Activated naive CD8-positive, alpha-beta T cell (primary cell): ENCODE results near the gene NTRK1.

Source experiments
- H3K27ac Mint-ChIP-seq: one replicate; pipeline ENCODE4 v1.8.0; 2021; ENCODE audit warnings: mixed read lengths
- H3K27me3 Mint-ChIP-seq: one replicate; pipeline ENCODE4 v1.8.0; 2021; ENCODE audit warnings: mixed read lengths
- H3K36me3 Mint-ChIP-seq: one replicate; pipeline ENCODE4 v1.8.0; 2021; ENCODE audit warnings: mixed read lengths
- H3K4me1 Mint-ChIP-seq: one replicate; pipeline ENCODE4 v1.8.0; 2021; ENCODE audit warnings: low read depth, mixed read lengths
- H3K4me3 Mint-ChIP-seq: one replicate; pipeline ENCODE4 v1.8.0; 2021; ENCODE audit warnings: mild to moderate bottlenecking, mixed read lengths
- H3K9me3 Mint-ChIP-seq: one replicate; pipeline ENCODE4 v1.8.0; 2021; ENCODE audit warnings: low read depth, mixed read lengths

The NTRK1 gene

DNA sequence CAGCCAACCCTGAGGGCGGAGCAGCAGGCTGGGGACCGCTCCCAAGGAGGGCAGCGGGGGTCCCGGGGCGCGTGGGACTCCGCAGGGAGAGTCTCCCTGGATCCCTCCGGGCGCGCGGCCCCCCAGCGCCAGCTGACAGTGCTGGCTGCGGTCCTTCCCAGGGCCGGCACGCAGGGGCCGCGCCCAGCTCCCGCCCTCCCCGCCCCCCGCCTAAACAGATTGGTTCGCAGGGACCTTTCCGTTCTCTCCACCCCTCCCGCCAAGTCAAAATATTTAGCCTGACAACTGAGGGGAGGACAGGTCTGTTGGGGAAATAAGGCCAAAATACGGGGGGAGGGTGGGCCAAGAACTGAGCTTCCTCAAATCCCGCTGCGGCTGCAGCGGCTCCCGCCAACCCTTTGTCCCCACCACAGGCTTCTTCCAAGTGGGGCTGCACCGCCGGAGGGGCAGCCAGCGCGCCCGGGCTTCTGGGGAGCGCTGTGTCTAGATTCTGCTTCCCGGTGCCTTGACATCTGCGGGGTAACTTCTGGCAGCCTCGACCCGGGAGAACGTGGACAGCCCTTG, 1.6 kb upstream of the NTRK1 start, which contains the start of gene INSRR:
Gene INSRR, minus strand, starts transcription at position 159 of the 564 bp plus-strand sequence. CDS start 496 bp downstream, outside the sequence.
- H3K36me3 Mint-ChIP-seq = no peaks in the 10 kb centered on the region
- peaks cover 31% of the 10 kb centered on the region for H3K4me1 Mint-ChIP-seq
- peak within 1 kb of the TSS; percentile 85 for H3K4me3 Mint-ChIP-seq
- H3K27me3 Mint-ChIP-seq = peaks cover 25% of the 10 kb centered on the region
- H3K9me3 Mint-ChIP-seq = no peaks in the 10 kb centered on the region
- H3K27ac Mint-ChIP-seq = no peak within 1 kb of the TSS

DNA sequence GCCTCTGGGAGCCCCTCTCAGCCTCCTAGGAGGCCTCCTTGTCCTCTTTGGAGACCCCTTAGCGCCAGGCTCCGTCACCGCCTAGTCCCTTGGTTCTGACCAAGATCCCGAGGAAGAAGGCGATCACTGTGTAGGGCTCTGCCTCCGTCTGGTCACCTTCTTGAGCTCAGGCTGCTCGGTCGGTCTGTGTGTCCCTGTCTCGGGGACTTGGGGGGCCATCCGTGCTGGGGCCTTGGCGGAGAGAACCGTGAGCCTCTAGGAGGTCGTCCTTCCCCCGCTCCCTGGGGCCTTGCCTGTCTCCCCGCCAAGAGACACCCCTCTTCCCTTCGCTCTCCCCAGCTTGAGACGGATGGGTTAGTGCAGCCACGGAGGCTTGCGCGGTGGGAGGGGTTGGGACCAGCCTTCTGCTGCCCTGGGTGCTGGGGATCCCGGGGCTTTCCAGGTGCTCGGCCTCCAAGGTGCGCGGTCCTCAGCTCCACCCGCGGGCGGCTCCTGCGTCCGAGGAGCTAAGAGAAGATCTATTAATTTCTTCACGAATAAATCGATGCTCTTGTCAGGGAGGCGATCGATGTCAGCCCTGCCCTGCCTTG, 1.0 kb upstream of the NTRK1 start:
- no peak overlapping the region for H3K27ac Mint-ChIP-seq
- H3K4me1 Mint-ChIP-seq = peaks cover 33% of the 10 kb centered on the region
- no peaks in the 10 kb centered on the region for H3K36me3 Mint-ChIP-seq
- H3K9me3 Mint-ChIP-seq = no peaks in the 10 kb centered on the region
- H3K27me3 Mint-ChIP-seq = peaks cover 29% of the 10 kb centered on the region
- H3K4me3 Mint-ChIP-seq = peak overlapping the region; percentile 85

DNA sequence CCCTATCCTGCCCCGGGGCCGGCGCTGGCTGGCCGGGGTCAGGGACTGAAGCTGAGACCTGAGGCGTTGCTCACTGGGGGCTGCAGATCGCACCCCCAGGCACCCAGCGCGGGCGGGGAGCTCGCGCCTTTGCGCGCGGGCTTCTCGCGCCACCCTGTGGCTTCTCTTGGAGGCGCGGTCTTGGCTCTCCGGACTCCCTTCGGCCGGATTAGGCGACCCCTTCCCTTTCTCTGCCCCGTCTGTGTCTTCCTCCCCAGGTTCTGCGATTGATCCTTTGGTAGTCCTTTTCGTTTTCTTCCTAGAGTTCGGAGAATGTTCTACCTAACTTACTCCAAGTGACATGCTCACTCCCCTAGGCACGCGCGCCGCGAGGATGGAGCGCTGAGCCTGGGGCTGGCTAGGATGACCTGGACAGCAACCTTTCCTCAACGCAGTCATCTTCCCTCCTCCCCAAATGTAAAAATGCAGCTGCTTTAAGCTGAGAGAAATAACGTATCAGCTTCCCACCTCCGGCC, 495 bp upstream of the NTRK1 start:
- Mint-ChIP-seq H3K36me3 (no peaks in the 10 kb centered on the region), H3K27ac (no peak overlapping the region), H3K4me1 (peaks cover 33% of the 10 kb centered on the region), H3K27me3 (peaks cover 29% of the 10 kb centered on the region), H3K4me3 (peak overlapping the region; percentile 85), H3K9me3 (no peaks in the 10 kb centered on the region)

DNA sequence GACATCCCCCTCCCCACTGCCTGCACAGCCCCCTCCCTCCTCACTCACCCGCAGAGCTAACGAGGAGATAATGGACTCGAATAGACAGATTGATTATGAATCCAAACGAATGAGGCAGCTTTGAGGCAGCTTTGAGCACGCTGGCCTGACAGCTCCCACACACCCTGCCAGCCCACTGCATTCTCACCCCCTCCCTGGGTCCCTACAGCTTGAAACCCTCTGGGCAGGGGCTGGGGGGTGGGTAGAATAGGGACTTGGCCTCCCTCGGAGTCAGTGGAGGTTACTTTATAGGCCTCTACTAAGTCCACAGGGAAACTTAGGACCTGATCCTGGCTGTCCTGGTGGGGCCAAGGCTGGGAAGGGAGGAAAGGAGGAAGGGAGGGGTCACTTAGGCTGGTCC, 1.9 kb downstream of the NTRK1 start:
- Mint-ChIP-seq H3K4me1 (peaks cover 45% of the 10 kb centered on the region), H3K27me3 (peaks cover 31% of the 10 kb centered on the region), H3K9me3 (no peaks in the 10 kb centered on the region), H3K27ac (no peak overlapping the region), H3K36me3 (no peaks in the 10 kb centered on the region), H3K4me3 (no peak overlapping the region)

DNA sequence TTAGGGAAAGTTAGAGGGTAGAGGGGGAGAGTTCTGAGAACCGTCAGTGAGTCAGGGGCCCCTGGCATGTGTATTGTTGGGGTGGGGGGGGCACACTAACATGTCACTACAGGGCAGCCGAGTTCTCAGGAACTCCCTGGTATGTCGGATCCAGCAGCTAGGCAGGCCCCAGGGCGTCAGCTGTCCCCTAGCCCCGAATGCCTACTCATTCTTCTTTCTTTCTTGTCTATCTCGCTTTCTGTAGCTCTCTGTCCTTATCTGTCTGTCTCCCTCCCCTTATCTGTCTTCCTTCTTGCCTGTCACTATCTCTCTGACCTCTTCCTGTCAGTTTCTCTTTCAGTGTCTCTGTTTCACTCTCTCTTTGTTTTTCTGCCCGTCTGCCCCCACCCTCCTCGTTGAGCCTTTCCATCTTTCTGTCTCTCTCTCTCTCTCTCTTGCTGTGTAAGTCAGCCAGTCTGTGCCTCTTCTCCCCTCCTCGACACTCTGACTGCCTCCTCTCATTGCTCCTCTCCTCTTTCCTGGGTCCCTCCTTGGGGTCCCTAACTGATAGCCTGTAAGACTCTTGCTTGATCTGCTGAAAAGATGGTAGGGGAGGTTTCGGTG, 2.4 kb downstream of the NTRK1 start:
- Mint-ChIP-seq H3K36me3 (no peaks in the 10 kb centered on the region), H3K4me1 (peaks cover 43% of the 10 kb centered on the region), H3K27ac (no peak overlapping the region), H3K9me3 (no peaks in the 10 kb centered on the region), H3K27me3 (peaks cover 29% of the 10 kb centered on the region), H3K4me3 (peak overlapping the region; percentile 5)

DNA sequence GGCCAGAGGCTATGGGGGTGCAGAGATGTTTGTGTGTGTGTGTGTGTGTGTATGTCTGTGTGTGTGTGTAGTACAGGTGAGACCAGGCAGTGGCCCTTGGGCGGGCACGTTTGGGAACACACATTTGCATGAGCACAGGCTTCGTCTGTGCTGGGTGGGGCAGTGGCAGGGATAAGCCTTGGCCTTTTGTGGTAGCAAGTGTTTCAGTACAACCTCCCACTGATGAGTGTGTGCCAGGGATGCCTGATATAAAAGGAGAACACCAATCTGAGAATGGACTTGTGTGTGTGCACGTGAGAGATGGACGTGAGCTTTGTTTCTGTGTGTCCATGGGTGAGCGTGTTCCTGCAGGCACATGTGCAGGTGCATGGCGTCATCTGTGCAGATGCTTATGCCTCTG, 3.0 kb downstream of the NTRK1 start:
- H3K4me1 Mint-ChIP-seq = peaks cover 40% of the 10 kb centered on the region

DNA sequence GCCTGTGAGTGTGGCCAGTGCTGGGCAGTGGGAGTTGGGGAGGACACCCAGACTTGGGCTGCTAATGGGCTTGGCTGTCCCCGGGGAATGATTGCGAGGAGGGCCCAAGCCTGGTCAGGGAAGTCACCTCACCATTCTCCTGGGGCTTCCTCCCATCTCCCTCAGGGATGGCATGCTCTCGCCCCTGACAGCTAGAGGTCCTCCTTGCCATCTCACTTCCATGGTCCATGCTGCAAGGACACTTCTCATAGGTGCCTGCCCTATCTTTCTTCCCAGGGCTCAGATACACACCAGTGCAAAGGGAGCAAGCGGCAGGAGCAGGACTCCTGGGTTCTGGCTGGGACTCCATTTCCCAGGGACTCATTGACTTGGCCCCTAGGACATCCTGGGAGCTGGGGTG, 4.1 kb downstream of the NTRK1 start:
- peaks cover 37% of the 10 kb centered on the region for H3K4me1 Mint-ChIP-seq
- no peaks in the 10 kb centered on the region for H3K9me3 Mint-ChIP-seq
- no peak overlapping the region for H3K4me3 Mint-ChIP-seq
- H3K27ac Mint-ChIP-seq = no peak overlapping the region
- H3K27me3 Mint-ChIP-seq = peaks cover 24% of the 10 kb centered on the region
- H3K36me3 Mint-ChIP-seq = no peaks in the 10 kb centered on the region

More for the DNA sequence above, 3.0 kb downstream of the NTRK1 start:
- no peaks in the 10 kb centered on the region for H3K36me3 Mint-ChIP-seq
- no peak overlapping the region for H3K4me3 Mint-ChIP-seq
- H3K27ac Mint-ChIP-seq = no peak overlapping the region
- peaks cover 25% of the 10 kb centered on the region for H3K27me3 Mint-ChIP-seq
- H3K9me3 Mint-ChIP-seq = no peaks in the 10 kb centered on the region

DNA sequence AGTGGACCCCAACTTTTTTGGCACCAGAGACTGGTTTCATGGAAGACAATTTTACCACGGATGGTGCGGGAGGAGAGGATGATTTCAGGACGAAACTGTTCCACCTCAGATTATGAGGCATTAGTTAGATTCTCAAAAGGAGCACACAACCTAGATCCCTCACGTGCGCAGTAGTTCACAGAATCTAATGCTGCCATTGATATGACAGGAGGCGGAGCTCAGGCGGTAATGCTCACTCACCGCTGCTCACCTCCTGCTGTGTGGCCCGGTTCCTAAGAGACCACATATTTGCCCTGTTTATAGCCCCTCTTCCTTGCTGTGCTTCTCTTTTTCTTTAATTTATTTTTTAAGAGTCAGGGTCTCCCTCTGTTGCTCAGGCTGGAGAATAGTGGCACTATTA, 4.6 kb downstream of the NTRK1 start:
- Mint-ChIP-seq H3K4me3 (no peak overlapping the region), H3K4me1 (peaks cover 34% of the 10 kb centered on the region), H3K9me3 (no peaks in the 10 kb centered on the region), H3K36me3 (no peaks in the 10 kb centered on the region), H3K27me3 (peaks cover 23% of the 10 kb centered on the region), H3K27ac (no peak overlapping the region)

DNA sequence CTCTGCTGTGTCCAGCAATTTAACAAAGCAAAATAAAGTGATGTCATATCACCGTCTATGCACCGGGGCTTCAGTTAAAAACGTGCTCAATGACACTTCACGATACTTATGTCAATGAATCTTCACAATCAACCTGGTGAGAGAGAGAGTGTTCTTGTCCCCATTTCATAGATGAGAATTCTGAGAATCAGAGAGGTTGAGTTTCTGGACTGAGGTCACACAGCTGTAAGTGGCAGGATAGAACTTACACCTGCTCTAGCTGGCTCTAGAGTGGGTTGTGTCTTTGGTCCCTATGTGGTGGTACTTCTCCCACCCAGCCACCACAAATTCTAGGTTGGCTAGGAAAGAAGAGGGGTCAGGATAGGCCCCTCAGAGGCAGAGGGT, 5.2 kb downstream of the NTRK1 start:
- no peaks in the 10 kb centered on the region for H3K36me3 Mint-ChIP-seq
- peak overlapping the region; percentile 16 for H3K27ac Mint-ChIP-seq
- H3K9me3 Mint-ChIP-seq = no peaks in the 10 kb centered on the region
- H3K4me3 Mint-ChIP-seq = no peak overlapping the region
- H3K27me3 Mint-ChIP-seq = peaks cover 22% of the 10 kb centered on the region
- peaks cover 31% of the 10 kb centered on the region for H3K4me1 Mint-ChIP-seq

DNA sequence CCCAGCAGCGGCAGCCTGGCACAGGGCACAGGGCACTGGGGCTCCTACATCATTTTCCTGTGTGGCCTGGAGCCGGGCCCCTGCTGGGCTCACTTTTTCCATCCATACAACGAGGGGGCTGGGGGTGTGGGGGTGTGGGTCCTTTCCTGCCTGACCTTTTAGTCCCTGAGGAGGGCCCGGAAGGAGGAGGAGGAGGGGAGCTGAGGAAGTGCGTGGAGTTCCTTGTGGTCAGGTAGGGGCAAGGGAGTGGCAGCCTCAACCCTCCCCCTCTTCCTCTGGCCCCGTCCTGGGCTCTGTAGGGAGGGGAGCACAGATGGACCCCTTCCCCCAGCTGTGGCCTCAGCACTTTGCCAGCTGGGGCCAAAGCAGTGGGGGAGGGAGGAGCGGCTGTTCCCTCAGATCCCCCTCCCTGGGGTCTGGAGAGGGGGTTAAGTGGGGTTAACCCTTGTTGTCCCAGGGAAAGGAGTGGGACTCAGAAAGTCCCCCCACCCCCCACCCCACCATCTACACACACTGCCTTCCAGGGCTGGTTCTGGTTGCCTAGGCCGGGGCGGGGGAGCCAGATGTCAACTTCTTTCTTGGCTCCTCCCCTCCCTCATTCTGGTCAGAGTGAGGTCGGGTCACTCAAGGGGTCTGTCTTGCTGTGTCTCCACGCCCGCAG, 5.7 kb downstream of the NTRK1 start:
- H3K27me3 Mint-ChIP-seq = peaks cover 22% of the 10 kb centered on the region

DNA sequence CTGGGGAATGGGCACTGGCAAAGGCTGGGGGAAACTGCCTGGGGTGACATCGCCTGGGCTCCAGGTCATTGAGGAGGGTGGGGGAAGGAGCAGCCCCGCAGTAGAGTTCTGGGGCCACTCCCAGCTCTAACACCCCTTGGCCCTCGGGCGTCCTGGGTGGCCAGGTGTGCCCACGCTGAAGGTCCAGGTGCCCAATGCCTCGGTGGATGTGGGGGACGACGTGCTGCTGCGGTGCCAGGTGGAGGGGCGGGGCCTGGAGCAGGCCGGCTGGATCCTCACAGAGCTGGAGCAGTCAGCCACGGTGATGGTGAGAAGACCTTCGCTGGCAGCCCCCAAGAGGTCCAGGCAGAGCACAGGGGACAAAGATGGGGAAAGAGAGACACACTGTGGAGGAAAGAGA, 7.7 kb downstream of the NTRK1 start:
- Mint-ChIP-seq H3K27ac (no peak overlapping the region), H3K4me3 (no peak overlapping the region), H3K9me3 (no peaks in the 10 kb centered on the region), H3K27me3 (peaks cover 12% of the 10 kb centered on the region), H3K36me3 (no peaks in the 10 kb centered on the region), H3K4me1 (peaks cover 21% of the 10 kb centered on the region)

More for the DNA sequence above, 5.7 kb downstream of the NTRK1 start:
- H3K4me3 Mint-ChIP-seq = peak overlapping the region; percentile 30
- H3K27ac Mint-ChIP-seq = no peak overlapping the region
- no peaks in the 10 kb centered on the region for H3K36me3 Mint-ChIP-seq
- peaks cover 28% of the 10 kb centered on the region for H3K4me1 Mint-ChIP-seq
- no peaks in the 10 kb centered on the region for H3K9me3 Mint-ChIP-seq

DNA sequence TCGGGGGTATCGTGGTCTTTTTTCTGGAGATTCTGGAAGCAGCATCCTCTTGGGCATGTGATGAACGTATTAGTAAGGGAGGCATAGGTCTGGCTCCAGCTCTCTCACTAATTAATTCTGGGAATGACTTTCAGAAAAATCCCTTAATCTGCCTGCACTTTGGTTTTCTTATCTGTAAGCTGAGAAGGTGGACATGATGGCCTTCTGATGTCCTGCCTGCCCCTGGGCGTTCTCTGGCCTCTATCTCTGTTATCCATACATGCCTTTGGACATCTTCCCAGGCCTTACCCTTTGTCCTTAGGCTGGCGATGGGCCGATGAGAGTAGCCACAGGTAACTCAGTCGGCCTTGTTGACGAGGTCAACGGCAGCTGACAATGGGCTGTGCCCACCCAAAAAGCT, 8.8 kb downstream of the NTRK1 start:
- Mint-ChIP-seq H3K4me3 (no peak overlapping the region), H3K9me3 (no peaks in the 10 kb centered on the region), H3K27me3 (peaks cover 2% of the 10 kb centered on the region), H3K27ac (no peak overlapping the region), H3K4me1 (peaks cover 12% of the 10 kb centered on the region), H3K36me3 (no peaks in the 10 kb centered on the region)

DNA sequence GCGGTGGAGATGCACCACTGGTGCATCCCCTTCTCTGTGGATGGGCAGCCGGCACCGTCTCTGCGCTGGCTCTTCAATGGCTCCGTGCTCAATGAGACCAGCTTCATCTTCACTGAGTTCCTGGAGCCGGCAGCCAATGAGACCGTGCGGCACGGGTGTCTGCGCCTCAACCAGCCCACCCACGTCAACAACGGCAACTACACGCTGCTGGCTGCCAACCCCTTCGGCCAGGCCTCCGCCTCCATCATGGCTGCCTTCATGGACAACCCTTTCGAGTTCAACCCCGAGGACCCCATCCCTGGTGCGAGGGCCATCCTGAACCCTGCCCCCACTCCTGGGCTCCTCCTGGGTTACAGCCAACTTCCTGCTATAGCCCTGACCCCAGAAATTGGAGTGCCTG, 13.0 kb downstream of the NTRK1 start:
- no peaks in the 10 kb centered on the region for H3K27me3 Mint-ChIP-seq

DNA sequence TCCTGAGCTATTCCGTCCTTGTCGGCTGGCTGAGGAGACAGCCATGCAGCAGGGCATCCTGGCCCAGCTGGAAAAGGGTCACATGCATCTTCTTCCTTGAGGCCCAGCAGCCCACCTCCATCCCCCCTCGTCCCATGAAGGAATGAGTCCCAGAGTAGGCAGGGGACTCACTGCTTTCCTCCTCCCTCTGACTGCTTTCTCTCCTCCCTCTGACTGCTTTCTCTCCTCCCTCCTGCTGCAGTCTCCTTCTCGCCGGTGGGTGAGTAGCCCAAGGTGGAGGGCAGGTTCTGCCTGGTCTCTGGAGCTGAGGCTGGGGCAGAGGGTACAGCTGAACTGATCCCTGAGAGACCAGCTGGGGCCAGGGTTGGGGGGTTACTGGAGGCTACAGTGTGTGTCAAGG, 13.5 kb downstream of the NTRK1 start:
- H3K4me3 Mint-ChIP-seq = no peak overlapping the region
- H3K4me1 Mint-ChIP-seq = no peaks in the 10 kb centered on the region
- no peaks in the 10 kb centered on the region for H3K27me3 Mint-ChIP-seq
- H3K9me3 Mint-ChIP-seq = no peaks in the 10 kb centered on the region
- H3K27ac Mint-ChIP-seq = no peak overlapping the region
- H3K36me3 Mint-ChIP-seq = no peaks in the 10 kb centered on the region

More for the DNA sequence above, 13.0 kb downstream of the NTRK1 start:
- Mint-ChIP-seq H3K27ac (no peak overlapping the region), H3K36me3 (no peaks in the 10 kb centered on the region), H3K9me3 (no peaks in the 10 kb centered on the region), H3K4me1 (no peaks in the 10 kb centered on the region), H3K4me3 (no peak overlapping the region)
